GM13976 (cell line): ENCODE measurements around the gene SHISA3.

Experiments
- DNase-seq: peaks from one replicate; pipeline ENCODE4 v3.0.0; 2012; ENCODE audit warnings: low spot score
- in situ Hi-C: fragments of 300-500 bp; cut with MboI; formaldehyde crosslinking; loops from one replicate; pipeline ENCODE4 v1.12.0; 2022; ENCODE audit warnings: low sequenced_read_pairs, mixed read lengths, inconsistent platforms; ENCODE audit not compliant: unreplicated experiment
- TF ChIP-seq, protein P1 (sequence below): IDR thresholded peaks from 2 replicates; pipeline ENCODE4 v1.5.1; 2012; ENCODE audit warnings: borderline replicate concordance, mild to moderate bottlenecking; ENCODE audit not compliant: insufficient read depth; ENCODE audit errors: extremely low read depth, missing control alignments, control extremely low read depth

Gene SHISA3

GRCh38 chr4:42410446-42410845, 13.2 kb downstream of the SHISA3 start:
- TF ChIP-seq, protein P1, sequence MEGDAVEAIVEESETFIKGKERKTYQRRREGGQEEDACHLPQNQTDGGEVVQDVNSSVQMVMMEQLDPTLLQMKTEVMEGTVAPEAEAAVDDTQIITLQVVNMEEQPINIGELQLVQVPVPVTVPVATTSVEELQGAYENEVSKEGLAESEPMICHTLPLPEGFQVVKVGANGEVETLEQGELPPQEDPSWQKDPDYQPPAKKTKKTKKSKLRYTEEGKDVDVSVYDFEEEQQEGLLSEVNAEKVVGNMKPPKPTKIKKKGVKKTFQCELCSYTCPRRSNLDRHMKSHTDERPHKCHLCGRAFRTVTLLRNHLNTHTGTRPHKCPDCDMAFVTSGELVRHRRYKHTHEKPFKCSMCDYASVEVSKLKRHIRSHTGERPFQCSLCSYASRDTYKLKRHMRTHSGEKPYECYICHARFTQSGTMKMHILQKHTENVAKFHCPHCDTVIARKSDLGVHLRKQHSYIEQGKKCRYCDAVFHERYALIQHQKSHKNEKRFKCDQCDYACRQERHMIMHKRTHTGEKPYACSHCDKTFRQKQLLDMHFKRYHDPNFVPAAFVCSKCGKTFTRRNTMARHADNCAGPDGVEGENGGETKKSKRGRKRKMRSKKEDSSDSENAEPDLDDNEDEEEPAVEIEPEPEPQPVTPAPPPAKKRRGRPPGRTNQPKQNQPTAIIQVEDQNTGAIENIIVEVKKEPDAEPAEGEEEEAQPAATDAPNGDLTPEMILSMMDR = no peak
- in situ Hi-C loops = no loop called here
- DNase-seq = no peak

DNA sequence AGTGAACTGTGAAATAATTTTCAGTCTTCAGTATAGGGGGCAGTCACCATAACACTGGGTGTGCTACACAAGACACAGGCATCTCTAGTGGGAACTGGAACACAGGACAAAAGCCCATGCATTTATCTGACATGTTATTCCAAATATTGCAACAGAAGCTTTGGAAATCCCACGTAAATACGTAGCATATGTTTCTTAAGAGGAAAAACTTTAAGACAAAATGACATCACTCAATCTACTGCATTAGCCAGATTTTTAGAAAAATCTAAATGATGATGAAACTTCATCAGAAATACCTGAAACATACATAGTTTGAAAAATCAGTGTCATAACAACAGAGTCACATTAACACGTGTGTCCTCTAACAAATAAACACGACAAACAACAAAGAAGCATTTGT, 14.5 kb downstream of the SHISA3 start:
- no peak for DNase-seq
- TF ChIP-seq, protein P1 = no peak
- in situ Hi-C loops = no loop called here

DNA sequence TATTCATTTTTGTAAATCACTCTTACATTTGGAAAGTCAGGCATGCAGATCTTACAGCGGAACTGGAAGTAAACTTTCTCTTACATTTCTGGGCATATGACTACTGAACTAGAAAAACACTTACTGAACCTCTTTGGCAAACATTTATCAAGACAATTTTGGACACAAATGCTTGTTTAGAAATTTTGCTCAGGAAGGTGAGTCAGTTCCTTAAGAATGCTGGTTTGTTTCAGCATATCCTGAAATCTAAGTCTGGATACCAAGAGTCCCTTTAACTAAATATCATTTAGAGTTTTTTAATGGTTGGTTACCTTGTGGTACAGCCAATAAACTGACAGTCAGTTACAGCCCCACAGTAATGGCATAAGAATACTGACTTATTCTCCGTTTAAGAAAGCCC, 15.0 kb downstream of the SHISA3 start:
- in situ Hi-C loops = no loop called here
- no peak for DNase-seq

GRCh38 chr4:42415281-42415680, 18.0 kb downstream of the SHISA3 start:
- DNase-seq = no peak
- in situ Hi-C loops = no loop called here
- TF ChIP-seq, protein P1 = no peak

More for the DNA sequence above, 15.0 kb downstream of the SHISA3 start:
- TF ChIP-seq, protein P1 = no peak

DNA sequence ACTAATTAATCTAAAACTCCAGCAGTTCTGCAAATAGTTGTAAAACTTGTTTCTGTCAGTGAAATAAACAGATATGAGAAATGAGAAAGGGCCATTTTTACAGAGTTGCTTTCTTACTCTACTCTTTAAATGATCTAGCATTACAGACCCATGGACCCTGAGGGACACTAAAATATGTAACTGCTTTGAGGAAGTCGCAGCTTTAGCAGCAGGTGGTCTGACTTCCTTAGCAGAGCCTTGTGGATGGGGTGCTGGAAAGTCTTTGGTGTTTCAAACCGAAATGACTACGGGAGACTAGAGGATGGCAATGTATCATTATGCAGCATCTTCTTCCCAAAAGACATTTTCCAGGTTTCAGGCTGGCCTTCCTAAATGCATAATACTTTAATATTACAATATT, 18.7 kb downstream of the SHISA3 start:
- in situ Hi-C loops = no loop called here
- DNase-seq = no peak
- TF ChIP-seq, protein P1 = no peak

- TF ChIP-seq, protein P1 = no peak
- in situ Hi-C loops = no loop called here
- no peak for DNase-seq
These were observed 20.3 kb downstream of the SHISA3 start for GRCh38 chr4:42417550-42417949.

GRCh38 chr4:42420140-42420539, 22.9 kb downstream of the SHISA3 start:
- in situ Hi-C loops = no loop called here
- no peak for DNase-seq
- TF ChIP-seq, protein P1 = no peak
